ENCODE data around the gene CHMP6.

DNA sequence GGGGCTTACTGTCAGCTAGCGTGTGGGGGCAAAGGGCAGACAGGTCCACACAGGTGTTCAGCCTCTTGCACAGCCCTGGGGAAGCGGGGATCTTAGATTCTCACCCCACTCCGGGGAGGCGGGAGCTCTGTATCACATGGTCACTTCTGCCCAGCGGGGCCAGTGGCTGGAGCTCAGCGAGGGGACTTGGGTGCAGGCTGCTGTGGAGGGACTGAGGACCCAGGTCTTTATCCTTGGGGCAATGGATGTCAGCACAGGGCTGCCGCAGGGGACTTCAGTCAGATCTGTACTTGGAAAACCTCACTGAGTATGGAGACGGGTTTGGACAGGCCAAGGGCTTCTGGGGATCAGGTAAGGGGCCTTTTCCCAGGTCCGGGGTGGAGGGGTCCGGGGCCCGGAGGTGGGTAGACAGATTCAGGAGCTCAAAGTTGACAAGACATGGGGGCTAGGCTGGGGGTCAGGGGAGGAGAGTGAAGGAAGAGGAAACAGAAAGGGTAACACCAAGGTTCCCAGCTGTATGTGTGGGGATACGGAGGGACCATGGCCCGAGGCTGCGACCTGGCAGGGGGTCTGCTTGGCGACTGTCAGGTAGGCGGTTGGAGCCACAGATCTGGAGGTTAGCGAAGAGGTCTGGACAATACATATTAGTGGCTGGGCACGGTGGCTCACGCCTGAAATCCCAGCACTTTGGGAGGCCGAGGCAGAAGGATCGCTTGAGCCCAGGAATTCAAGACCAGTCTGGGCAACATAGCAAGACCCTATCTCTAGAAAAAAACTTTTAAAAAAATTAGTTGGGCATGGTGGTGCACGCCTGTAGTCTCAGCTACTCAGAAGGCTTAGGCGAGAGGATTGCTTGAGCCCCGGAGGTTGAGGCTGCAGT, 28.2 kb downstream of the CHMP6 start:
- TF ChIP-seq, protein P1, sequence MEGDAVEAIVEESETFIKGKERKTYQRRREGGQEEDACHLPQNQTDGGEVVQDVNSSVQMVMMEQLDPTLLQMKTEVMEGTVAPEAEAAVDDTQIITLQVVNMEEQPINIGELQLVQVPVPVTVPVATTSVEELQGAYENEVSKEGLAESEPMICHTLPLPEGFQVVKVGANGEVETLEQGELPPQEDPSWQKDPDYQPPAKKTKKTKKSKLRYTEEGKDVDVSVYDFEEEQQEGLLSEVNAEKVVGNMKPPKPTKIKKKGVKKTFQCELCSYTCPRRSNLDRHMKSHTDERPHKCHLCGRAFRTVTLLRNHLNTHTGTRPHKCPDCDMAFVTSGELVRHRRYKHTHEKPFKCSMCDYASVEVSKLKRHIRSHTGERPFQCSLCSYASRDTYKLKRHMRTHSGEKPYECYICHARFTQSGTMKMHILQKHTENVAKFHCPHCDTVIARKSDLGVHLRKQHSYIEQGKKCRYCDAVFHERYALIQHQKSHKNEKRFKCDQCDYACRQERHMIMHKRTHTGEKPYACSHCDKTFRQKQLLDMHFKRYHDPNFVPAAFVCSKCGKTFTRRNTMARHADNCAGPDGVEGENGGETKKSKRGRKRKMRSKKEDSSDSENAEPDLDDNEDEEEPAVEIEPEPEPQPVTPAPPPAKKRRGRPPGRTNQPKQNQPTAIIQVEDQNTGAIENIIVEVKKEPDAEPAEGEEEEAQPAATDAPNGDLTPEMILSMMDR (conservative IDR thresholded peaks at IDR 0.05), result no peak
- no peak for TF ChIP-seq ZFX (IDR thresholded peaks at IDR 0.05)
